ENCODE measurements around the gene KRT6C.
"Not testable (repeated sequence)": the region's sequence is repeated elsewhere in the genome, so short reads cannot be mapped to it uniquely, and the experiment has no call there.

The KRT6C gene

DNA sequence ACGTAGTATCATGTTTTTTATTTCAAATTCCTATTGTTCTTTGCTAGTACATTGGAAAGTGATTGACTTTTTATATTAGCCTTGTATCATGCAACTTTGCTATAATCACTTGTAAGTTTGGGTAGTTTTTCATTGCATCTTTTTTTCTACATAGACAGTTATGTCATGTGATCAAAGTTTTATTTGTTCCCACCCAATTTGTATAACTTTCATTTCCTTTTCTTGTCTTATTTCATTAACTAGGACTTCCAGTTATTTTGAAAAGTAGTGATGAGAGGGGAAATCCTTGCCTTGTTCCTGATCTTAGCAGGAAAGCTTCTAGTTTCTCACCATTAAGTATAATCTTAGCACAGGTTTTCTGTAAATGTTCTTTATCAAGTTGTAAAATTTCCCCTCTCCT, 29.3 kb upstream of the KRT6C start:
- no peak overlapping the region for H3K27ac ChIP-seq
- H3K36me3 ChIP-seq = no peaks in the 10 kb centered on the region
- H3K4me3 ChIP-seq (ENCODE audit: low read depth in 1 of 2, low read length in 1 of 2) = no peak overlapping the region
- peaks cover 25% of the 10 kb centered on the region for H3K27me3 ChIP-seq
- no peaks in the 10 kb centered on the region for H3K9me3 ChIP-seq
- H3K4me1 ChIP-seq (ENCODE audit: control insufficient read depth in 1 of 2, insufficient read depth in 1 of 2, low read depth in 1 of 2, low read length in 1 of 2) = no peaks in the 10 kb centered on the region
- TF ChIP-seq, protein P1, sequence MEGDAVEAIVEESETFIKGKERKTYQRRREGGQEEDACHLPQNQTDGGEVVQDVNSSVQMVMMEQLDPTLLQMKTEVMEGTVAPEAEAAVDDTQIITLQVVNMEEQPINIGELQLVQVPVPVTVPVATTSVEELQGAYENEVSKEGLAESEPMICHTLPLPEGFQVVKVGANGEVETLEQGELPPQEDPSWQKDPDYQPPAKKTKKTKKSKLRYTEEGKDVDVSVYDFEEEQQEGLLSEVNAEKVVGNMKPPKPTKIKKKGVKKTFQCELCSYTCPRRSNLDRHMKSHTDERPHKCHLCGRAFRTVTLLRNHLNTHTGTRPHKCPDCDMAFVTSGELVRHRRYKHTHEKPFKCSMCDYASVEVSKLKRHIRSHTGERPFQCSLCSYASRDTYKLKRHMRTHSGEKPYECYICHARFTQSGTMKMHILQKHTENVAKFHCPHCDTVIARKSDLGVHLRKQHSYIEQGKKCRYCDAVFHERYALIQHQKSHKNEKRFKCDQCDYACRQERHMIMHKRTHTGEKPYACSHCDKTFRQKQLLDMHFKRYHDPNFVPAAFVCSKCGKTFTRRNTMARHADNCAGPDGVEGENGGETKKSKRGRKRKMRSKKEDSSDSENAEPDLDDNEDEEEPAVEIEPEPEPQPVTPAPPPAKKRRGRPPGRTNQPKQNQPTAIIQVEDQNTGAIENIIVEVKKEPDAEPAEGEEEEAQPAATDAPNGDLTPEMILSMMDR (IDR thresholded peaks at IDR 0.05) = no peak

DNA sequence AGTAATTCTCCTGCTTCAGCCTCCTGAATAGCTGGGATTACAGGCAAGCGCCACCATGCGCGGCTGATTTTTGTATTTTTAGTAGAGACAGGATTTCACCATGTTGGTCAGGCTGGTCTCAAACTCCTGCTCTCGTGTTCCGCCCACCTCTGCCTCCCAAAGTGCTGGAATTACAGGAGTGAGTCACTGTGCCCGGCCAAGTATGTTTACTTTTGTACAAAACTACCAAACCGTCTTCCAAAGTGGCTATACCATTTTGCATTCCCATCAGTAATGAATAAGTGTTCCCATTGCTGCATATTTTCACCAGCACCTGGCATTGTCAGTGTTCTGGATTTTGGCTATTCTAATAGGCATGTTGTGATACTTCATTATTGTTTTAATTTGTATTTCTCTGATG, 27.9 kb upstream of the KRT6C start:
- Histone ChIP-seq H3K4me3 (ENCODE audit: low read depth in 1 of 2, low read length in 1 of 2) (no peak overlapping the region), H3K9me3 (no peaks in the 10 kb centered on the region), H3K36me3 (no peaks in the 10 kb centered on the region), H3K27me3 (peaks cover 14% of the 10 kb centered on the region), H3K27ac (no peak overlapping the region), H3K4me1 (ENCODE audit: control insufficient read depth in 1 of 2, insufficient read depth in 1 of 2, low read depth in 1 of 2, low read length in 1 of 2) (no peaks in the 10 kb centered on the region)
- TF ChIP-seq, protein P1 (IDR thresholded peaks at IDR 0.05) = no peak

DNA sequence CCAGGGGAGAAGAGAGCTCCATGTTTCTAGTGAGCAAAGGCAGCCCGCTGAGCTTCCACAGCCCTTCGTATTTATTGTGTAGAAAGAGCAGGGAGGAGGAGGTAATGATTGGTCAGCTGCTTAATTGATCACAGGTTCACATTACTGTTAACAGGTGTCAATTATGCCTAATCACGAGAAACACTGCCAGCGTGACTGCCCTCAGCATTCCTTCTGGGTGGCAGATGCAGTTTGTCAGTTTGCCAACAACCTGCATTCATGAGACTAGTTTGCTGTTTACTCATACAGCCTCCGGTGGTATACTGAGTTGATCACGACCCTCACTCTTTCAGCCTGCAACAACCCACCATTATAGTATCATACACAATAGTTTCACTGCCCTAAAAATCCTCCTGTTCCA, 27.0 kb upstream of the KRT6C start:
- H3K36me3 ChIP-seq; H3K4me3 ChIP-seq (ENCODE audit: low read depth in 1 of 2, low read length in 1 of 2); H3K27me3 ChIP-seq; H3K4me1 ChIP-seq (ENCODE audit: control insufficient read depth in 1 of 2, insufficient read depth in 1 of 2, low read depth in 1 of 2, low read length in 1 of 2); H3K9me3 ChIP-seq; H3K27ac ChIP-seq: not testable (repeated sequence)

DNA sequence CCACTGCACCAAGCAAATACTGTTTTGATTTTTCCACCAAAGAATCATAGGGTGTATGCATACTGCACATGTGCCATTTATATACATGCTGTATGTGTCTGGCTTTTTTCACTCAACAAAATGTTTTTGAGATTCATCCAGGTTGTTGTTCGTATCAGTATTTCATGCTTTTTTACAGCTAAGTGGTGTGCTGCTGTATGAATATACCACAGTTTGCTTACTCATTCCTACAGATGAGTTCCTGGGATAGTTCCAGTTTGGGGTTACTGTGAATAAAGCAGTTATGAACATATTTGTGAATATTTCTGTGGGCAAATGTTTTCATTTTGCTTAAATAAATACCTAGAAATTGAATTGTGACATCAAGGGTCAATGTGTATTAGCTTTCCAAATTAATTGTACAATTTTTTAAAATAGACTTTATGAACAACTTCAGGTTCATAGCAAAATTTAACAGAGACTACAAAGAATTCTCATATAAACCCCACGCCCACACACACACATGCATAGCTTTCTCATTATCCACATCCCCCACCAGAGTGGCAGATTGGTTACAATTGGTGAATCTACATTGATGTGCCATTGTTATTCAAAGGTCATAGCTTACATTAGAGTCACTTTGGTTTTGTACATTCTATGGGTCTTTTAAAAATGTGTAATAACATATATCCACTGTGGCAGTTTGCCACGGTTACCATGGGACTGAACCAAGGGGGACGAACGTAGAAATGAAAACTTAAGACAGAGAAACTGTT, 26.4 kb upstream of the KRT6C start:
- H3K36me3 ChIP-seq = no peaks in the 10 kb centered on the region
- TF ChIP-seq, protein P1 (IDR thresholded peaks at IDR 0.05) = no peak
- H3K27me3 ChIP-seq = peaks cover 4% of the 10 kb centered on the region
- no peak overlapping the region for H3K4me3 ChIP-seq (ENCODE audit: low read depth in 1 of 2, low read length in 1 of 2)
- no peak overlapping the region for H3K27ac ChIP-seq
- H3K4me1 ChIP-seq (ENCODE audit: control insufficient read depth in 1 of 2, insufficient read depth in 1 of 2, low read depth in 1 of 2, low read length in 1 of 2) = no peaks in the 10 kb centered on the region
- H3K9me3 ChIP-seq = no peaks in the 10 kb centered on the region

DNA sequence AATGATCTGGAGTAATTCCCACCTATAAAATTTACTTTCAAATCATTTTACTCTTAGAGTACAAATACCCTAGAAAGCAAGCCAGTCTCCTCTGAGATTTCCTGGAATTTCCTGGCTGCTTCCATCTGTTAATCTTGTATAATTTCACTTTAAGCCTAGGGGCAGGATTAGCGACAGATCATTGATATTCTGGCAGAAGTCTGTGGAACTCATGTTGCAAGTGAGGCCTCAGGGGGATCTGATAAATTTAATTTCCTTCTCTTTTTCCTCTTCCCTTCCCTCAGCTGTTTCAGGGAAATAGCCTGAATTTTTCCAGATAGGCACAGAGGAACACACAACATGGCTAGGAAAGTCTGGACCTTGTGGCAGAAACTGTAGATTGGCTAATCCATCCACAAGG, 25.3 kb upstream of the KRT6C start:
- Histone ChIP-seq H3K27me3 (peaks cover 7% of the 10 kb centered on the region), H3K27ac (no peak overlapping the region), H3K36me3 (no peaks in the 10 kb centered on the region), H3K4me1 (ENCODE audit: control insufficient read depth in 1 of 2, insufficient read depth in 1 of 2, low read depth in 1 of 2, low read length in 1 of 2) (no peaks in the 10 kb centered on the region), H3K9me3 (no peaks in the 10 kb centered on the region), H3K4me3 (ENCODE audit: low read depth in 1 of 2, low read length in 1 of 2) (no peak overlapping the region)
- TF ChIP-seq, protein P1 (IDR thresholded peaks at IDR 0.05) = no peak

DNA sequence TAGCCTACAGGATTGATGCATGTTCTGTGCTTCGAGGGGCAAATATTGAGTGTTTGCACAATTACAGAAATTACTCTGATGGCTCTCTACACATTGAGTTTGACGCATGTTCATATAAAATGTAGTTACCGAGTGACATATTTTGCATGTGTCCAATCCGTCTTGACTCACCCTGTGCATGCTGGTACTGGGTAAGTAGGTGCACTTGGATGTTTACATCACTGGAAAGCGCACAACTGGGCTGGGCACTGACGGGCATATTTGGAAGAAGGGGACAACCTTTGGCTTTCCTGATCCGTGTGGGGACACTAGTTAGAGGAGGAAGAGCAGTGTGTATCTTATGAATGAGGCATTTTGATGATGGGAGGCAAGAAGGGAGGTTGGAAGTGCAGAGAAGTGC, 24.4 kb upstream of the KRT6C start:
- H3K4me3 ChIP-seq (ENCODE audit: low read depth in 1 of 2, low read length in 1 of 2) = no peak overlapping the region
- no peaks in the 10 kb centered on the region for H3K9me3 ChIP-seq
- no peak overlapping the region for H3K27ac ChIP-seq
- no peaks in the 10 kb centered on the region for H3K36me3 ChIP-seq
- H3K27me3 ChIP-seq = peaks cover 9% of the 10 kb centered on the region
- TF ChIP-seq, protein P1 (IDR thresholded peaks at IDR 0.05) = no peak
- no peaks in the 10 kb centered on the region for H3K4me1 ChIP-seq (ENCODE audit: control insufficient read depth in 1 of 2, insufficient read depth in 1 of 2, low read depth in 1 of 2, low read length in 1 of 2)
